GM12878 (cell line): Measurements from ENCODE around the gene GHRH.

Experiments used
- ETV6 ChIP-seq, 2 experiments: fragments of 450-650 bp in 1 of 2; IDR thresholded peaks in 1 of 2; conservative IDR thresholded peaks in 1 of 2; 2 replicates each; pipeline ENCODE4 v1.6.1; 2014; ENCODE audit warnings: antibody characterized with exemption in 1 of 2, borderline replicate concordance in 1 of 2, low read depth in 1 of 2, mild to moderate bottlenecking in 1 of 2, moderate library complexity in 1 of 2
- MTA3 ChIP-seq: IDR thresholded peaks from 2 replicates; pipeline ENCODE4 v1.6.1; 2012; ENCODE audit warnings: low read length, inconsistent platforms, borderline replicate concordance
- POLR2AphosphoS5 ChIP-seq: IDR thresholded peaks from 2 replicates; pipeline ENCODE4 v1.6.1; 2011; ENCODE audit warnings: mild to moderate bottlenecking, low read length, inconsistent platforms
- USF1 ChIP-seq: IDR thresholded peaks from 2 replicates; pipeline ENCODE4 v1.6.1; 2011; ENCODE audit warnings: borderline replicate concordance, low read depth, mild to moderate bottlenecking, moderate library complexity, mixed read lengths, low read length; ENCODE audit not compliant: insufficient read depth; ENCODE audit errors: extremely low read length

- TF ChIP-seq USF1 (no peak), POLR2AphosphoS5 (no peak), MTA3 (no peak), ETV6 (conservative IDR thresholded peaks at IDR 0.05 in 1 of 2, IDR thresholded peaks at IDR 0.05 in 1 of 2; ENCODE audit: borderline replicate concordance in 1 of 2, low read depth in 1 of 2) (no peak)
Observed at GRCh38 chr20:37305079-37305478, 43.5 kb upstream of the GHRH start.
